ENCODE measurements around the gene SNRNP200.

SNRNP200 gene

GRCh38 chr2:96248624-96249023, 56.7 kb downstream of the SNRNP200 start:
- no peak for FAIRE-seq

DNA sequence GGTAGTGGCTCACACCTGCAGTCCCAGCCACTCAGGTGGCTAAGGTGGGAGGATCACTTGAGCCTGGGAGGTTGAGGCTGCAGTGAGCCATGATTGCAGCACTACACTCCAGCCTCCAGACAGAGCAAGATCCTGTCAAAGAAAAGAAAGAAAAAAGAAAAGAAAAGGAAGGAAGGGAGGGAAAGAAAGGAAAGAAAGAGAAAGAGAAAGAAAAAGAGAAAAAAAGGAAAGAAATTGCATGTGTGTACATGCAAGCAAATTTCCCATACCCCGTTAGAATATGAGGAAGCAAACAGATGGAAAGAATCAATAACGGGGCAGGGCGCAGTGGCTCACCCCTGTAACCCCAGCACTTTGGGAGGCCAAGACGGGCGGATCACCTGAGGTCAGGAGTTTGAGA, 57.5 kb downstream of the SNRNP200 start:
- FAIRE-seq, result no peak

- no peak for FAIRE-seq
Observed at GRCh38 chr2:96247009-96247408, 58.3 kb downstream of the SNRNP200 start.

- FAIRE-seq, result no peak
Observed at GRCh38 chr2:96245609-96246390, 59.5 kb downstream of the SNRNP200 start.

DNA sequence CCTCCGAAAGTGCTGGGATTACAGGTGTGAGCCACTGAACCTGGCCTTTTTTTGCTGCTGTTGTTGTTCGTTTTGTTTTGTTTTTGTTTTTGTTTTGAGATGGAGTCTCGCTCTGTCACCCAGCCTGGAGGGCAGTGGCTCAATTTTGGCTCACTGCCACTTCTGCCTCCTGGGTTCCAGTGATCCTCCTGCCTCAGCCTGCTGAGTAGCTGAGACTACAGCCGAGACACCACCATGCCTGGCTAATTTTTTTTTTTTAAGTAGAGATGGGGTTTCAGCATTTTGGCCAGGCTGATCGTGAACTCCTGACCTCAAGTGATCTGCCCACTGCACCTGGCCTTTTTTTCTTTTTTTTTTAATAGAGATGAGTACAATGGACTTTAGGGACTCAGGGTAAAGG, 61.5 kb downstream of the SNRNP200 start:
- no peak for FAIRE-seq

- FAIRE-seq, result no peak
Observed at GRCh38 chr2:96241900-96242611, 63.3 kb downstream of the SNRNP200 start.

- no peak for FAIRE-seq
Observed at GRCh38 chr2:96241227-96241626, 64.1 kb downstream of the SNRNP200 start.

GRCh38 chr2:96240341-96241038, 64.9 kb downstream of the SNRNP200 start:
- no peak for FAIRE-seq

DNA sequence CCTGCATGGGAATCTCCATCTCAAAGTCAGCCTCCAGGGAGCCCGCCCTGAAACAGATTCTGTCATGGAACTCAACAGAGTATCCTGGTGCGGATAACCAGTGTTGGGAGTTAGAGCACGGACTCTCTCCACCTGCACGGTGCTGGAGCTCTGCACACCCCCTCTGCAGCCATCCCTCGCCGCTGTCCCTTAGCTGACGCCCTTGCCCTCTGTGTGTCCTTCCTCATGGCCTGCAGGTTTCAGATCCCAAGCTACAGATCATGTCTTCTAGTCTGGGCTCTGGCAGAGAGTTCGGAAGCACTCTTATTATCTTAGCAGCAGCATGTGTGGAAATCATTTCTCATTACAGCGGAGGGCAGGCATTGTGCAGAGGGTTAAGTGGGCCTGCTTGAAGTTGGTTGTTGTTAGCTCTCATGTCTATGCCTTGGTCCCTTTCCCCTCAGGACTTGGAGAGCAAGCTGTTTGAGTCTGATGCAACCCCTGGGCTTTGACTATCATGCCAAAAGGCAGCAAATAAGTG, 65.5 kb downstream of the SNRNP200 start:
- FAIRE-seq, result no peak

DNA sequence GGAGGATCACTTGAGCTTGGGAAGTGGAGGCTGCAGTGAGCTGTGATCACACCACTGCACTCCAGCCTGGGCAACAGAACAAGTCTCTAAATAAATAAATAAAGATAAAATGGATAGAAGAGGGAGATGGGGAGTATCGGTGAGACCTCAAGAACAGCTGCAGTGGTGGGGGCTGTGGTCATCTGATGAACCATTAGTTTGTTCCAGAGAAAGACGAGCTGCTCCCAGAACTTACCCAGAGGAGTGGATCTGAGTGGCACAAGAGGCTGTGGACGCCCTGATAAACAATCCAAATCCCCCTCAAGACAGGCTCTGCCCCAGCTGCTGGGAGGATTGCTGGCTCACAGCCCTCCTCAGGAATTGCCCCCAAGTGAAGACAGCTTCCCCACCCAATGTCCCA, 66.3 kb downstream of the SNRNP200 start:
- FAIRE-seq, result no peak

GRCh38 chr2:96238266-96238665, 67.1 kb downstream of the SNRNP200 start:
- no peak for FAIRE-seq

- no peak for FAIRE-seq
Observed at GRCh38 chr2:96236882-96237281, 68.5 kb downstream of the SNRNP200 start.

GRCh38 chr2:96233880-96234316, 71.4 kb downstream of the SNRNP200 start:
- FAIRE-seq, result no peak

DNA sequence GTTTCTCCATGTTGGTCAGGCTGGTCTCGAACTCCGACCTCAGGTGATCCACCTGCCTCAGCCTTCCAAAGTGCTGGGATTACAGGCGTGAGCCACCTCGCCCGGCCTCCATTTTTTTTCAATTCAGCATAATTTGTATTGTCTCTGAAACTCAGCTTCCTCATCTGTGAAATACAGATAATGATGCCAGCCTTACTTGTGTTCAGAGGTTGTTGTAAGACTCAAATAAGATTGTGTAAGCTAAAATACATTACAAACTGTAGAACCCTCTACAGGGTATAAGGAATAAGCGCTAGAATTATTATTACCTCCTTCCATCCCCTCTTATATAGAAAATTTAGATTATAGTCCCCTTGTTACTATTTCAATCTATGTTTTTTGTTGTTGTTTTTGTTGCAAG, 71.9 kb downstream of the SNRNP200 start:
- no peak for FAIRE-seq

DNA sequence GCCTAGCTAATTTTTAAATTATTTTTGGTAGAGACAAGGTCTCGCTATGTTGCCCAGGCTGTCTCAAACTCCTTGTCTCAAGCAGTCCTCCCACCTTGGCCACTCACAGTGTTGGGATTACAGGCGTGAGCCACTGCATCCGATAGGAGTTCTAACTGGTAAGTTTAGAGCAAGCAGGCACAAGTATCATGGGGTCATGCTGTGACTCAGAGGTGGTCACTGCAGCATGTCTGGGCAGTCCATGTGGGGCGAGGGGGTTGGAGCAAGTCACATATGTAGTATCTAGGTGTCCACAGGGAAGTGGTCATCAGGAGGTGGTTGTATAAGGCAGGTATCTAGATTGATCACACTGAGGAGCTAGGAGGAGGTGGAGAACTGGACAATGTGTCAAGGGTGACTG, 74.0 kb downstream of the SNRNP200 start:
- FAIRE-seq, result no peak

DNA sequence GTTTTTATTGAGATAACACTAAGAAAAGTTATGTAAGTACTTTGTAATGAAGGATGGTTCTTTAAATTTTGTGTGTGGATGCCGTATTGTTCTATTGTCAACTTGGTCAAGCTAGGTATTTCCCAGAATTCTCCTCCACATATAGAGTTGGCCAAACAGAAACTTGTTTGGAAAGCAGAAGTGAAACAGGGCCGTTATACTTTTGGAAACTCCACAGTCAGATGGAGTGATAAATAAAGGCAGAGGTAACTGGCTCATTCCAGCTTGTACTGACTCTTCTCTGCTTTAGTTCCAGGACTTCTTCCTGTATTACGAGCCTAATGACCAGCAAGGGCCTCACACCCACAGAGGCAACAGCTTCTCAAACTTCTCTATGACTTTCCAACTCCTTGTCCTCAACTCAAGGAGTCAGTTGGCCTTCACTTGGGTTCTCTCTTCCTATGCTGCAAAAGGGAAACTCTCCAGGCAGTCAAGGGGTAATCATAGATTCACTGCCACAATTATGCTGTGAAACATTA, 80.3 kb downstream of the SNRNP200 start:
- FAIRE-seq, result no peak
